Smooth muscle cell of the pulmonary artery (primary cell): ENCODE measurements around the gene OR5AC2. TPM values are rescaled to one million over a fixed set of nuclear protein-coding genes. Genes with fewer than 3 reads are reported as not detected.

Experiments used
- total RNA-seq: library from RNA; depleted of rRNA; stranded (reverse); fragments of >200 nt; gene quantifications from 2 replicates; pipeline ENCODE4 v1.2.3, GENCODE V29; 2014

OR5AC2 gene
- total RNA-seq = not detected in 2 replicates

GRCh38 chr3:98086873-98087272 is at the start of gene OR5AC2:
OR5AC2 (plus strand) TSS chr3:98087173; CDS start chr3:98087173, 0 bp downstream.

GRCh38 chr3:98130421-98130820 is 43.4 kb downstream of the OR5AC2 start, which contains the start of gene OR5H1:
OR5H1 (plus strand) TSS chr3:98130721; CDS start chr3:98132698, 1,977 bp downstream.

Other genes with a start within 250 kb of the OR5AC2 start
- gene RIOX2, start 114.7 kb upstream of the OR5AC2 start, total RNA-seq = 24.2 and 35.5 TPM in 2 replicates
- gene GABRR3, start 51.9 kb upstream of the OR5AC2 start, total RNA-seq = not detected in 2 replicates
- gene OR5H1, start 43.5 kb downstream of the OR5AC2 start, total RNA-seq = not detected in 2 replicates
- gene OR5H14, start 60.3 kb downstream of the OR5AC2 start, total RNA-seq = not detected in 2 replicates
- gene OR5H15, start 79.5 kb downstream of the OR5AC2 start, total RNA-seq = not detected in 2 replicates
- not detected in 2 replicates for gene OR5H6, start 177.1 kb downstream of the OR5AC2 start, total RNA-seq
- not detected in 2 replicates for gene OR5H2, start 195.3 kb downstream of the OR5AC2 start, total RNA-seq